Stimulated activated CD4-positive, alpha-beta T cell treated with anti-CD3 and anti-CD28 coated beads, Interleukin-15, amount 100 ng/mL, for 48 hours (primary cell): ENCODE measurements around the gene SIX4.
A peak's percentile ranks its signal among the peaks of the same experiment; 100 is the strongest.
"Not testable (repeated sequence)": the region's sequence is repeated elsewhere in the genome, so short reads cannot be mapped to it uniquely, and the experiment has no call there.

ENCODE experiments used
- DNase-seq, 2 donors: peaks; one replicate each; pipeline ENCODE4 v3.0.0-alpha.2; 2020; ENCODE audit warnings: low read depth in 2 of 2

Gene SIX4

DNA sequence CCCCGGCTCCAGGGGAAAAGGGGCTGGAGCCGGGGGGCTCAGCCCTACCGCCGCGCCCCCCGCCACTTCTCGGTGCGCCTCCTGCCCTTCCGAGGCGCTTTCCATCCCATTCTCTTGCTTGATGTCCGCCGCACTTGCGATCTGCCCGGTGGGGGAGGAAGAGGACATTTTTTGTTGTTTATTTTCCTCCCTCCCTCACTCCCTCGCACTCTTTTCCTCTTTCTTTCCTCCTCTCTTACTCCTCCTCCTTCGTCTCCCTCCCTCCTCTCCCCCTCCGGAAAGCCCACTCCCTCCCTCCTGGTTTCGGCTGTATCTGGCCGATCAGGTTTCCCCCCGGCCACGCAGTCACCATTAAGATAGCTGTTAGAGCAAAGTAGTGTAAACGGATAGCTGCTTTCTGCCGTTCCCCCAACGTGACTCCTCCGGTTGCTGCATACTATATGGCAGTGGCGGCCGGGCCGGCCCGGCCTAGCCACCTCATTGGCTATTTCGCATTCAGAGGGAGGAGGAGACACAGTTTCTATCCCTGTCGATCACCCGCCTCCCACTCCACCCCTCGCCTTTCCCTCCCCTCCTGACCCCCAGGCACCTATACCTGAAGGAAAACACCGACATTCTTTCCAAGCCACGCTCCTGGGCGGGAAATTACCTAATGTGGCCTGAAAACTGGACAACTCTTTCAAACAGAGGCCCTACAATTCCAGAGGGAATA lies at the start of gene SIX4:
Gene SIX4, minus strand, starts transcription at position 445 of the 712 bp plus-strand sequence. Its CDS starts 277 bp downstream, at position 168.
- DNase-seq: no peak

DNA sequence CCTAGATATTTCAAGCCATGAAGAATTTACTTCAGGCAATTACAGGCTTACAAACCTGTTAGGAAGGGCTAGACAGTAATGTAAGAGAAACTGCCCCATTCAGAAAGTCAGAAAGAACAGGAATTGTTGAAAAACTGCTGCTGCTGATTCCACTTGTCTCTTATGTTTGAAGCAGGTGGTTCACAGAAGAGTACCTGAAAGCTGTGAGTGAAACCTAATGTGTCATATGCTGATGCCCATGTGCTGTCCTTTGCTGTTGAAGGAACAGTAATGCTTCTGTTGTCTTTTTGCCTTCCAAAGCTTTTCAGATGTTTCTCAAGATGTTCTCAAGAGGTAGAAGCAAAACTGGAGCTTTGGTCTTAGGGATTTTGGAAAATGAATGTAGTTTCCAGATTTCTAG lies 49.4 kb upstream of the SIX4 start:
- no peak for DNase-seq

DNA sequence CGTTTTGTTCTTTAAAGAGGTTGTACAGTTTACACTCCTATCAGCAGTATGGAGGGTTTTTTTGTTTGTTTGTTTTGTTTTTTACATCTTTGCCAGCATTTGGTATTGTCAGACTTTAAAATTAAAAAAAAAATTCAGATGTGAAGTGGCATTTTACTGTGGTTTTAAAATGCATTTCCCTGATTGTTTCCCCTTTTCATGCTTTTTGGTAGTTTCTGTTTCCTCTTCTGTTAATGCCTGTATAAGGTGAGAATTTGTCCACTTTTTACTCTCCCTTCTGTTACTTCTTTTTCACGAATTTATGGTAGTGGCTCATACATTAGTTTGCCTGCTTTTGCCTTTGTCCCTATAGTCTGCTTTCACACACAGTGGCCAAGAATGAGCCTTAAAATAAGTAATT lies 47.0 kb upstream of the SIX4 start:
- DNase-seq: no peak

DNA sequence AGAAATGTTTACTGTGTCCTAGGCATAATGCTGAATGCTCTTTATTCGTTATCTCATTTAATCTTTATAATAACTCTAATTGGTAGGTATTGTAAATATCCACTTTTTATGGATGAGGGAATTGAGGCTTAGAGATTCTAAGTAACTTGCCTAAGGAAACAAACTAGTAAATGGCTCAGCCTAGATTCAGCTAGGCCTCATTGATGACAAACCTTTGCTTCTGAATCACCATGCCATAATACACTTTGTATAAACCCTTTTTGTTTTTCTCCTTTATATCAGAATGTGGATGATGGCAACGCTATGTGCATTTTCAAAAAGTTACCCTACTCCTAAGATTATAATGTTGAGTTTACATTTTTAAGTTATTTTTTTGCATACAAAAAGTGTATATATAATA lies 44.5 kb upstream of the SIX4 start:
- DNase-seq: no peak

DNA sequence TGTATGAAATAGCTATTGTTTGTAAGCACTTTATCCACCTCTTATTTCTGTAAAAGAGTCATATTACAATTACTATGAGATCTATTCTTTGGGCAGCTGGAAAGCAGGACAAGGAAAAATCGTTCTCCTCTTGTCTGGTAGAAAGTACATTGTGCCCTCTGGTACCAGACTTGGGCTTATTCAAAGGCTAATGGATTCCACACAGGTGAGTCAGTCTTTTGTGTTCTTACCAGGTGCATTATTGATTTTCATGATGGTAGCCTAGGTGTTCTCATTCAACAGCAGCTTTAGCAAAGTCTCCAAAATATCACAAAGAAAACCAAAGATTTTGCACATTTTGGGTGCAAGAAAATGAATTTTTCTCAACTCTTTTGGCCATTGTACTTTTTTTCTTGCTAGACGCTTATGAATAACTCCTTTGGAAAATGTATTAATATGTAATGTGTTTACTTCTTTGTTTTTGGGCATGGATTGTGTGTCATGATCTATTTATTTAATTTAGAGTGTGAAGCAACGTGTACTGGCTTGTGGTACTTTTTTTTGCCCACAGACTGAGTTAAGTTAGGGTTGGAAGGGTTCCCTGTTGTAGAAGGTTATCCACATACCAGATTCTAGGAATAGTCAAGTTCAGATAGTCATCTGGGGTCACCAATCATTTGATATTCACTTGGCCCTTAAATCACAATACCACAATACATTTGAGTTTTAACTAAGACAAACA lies 36.7 kb upstream of the SIX4 start:
- DNase-seq: no peak

DNA sequence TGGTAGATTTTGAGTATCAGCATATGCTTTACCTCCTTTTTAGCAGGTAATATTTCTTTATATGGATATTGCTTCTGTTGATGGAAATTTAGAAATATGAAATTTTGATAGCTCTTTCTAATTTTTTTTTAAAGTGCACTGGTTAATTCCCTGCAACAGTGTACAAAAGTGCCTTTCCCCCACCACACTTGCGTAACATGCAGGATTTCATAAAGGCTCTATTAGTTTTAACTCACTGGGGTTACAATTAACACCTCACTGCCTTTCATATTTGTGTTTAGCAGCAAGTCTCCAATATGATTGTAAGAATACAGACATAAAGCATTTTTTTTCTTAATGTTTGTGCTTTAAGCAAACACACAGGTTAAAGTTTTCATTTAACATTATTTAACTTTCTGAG lies 36.1 kb upstream of the SIX4 start:
- DNase-seq: no peak

DNA sequence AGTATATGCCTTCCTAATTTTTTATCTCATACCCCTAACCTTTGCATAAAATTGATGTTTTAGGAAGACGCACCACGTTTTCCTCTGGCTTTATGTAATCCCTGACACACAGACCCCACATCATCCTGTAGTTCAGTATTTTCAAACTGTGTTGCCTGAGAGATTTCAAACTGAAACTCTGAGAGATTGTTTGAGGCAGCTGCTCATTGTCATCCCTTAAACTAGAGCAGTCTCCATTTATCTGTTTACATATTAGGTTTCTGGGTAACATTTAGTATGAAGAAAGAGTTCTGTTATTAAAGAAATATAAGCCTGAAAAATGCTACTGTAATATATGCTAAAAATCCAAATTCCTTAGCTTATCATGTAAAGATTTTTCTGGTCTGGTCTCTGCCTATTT lies 34.7 kb upstream of the SIX4 start:
- DNase-seq: no peak

DNA sequence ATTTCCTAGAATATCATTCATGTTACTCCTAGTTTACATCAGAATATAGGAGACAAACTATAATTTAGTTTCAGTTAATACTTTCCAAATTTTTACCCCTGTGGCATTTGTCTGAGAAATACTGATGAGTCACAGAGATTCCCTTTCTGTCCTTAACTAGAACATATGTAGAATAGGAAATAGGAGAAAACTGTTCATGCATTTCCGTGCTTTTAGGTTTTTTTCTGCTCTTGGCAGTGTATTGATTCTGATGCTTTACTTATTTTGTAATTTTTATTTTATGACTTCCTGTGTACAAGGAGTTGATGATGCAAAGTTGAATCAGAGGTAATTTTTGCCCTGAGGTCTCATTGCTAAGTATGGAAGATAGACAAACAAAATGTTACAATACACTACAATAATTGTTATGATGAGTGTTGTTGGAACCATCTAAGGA lies 33.4 kb upstream of the SIX4 start:
- no peak for DNase-seq

DNA sequence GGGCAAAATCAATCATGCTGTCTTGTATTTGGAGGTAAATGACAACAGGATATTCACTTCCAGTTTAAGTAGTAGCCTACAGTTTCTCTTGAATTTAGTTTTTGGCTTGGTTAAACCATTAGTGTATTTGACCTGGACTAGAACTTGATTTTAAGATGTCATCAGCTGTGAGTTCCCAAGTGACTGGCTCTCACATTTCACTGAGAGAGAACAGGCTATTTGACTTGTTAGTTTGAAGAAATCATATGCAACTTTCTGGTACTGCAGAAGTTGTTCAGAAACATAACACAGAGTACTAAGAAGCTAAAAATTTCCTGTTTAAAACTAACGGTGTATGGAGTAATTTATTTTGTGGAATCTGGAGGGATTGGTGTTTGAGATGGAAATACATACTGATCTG lies 32.7 kb upstream of the SIX4 start:
- no peak for DNase-seq

DNA sequence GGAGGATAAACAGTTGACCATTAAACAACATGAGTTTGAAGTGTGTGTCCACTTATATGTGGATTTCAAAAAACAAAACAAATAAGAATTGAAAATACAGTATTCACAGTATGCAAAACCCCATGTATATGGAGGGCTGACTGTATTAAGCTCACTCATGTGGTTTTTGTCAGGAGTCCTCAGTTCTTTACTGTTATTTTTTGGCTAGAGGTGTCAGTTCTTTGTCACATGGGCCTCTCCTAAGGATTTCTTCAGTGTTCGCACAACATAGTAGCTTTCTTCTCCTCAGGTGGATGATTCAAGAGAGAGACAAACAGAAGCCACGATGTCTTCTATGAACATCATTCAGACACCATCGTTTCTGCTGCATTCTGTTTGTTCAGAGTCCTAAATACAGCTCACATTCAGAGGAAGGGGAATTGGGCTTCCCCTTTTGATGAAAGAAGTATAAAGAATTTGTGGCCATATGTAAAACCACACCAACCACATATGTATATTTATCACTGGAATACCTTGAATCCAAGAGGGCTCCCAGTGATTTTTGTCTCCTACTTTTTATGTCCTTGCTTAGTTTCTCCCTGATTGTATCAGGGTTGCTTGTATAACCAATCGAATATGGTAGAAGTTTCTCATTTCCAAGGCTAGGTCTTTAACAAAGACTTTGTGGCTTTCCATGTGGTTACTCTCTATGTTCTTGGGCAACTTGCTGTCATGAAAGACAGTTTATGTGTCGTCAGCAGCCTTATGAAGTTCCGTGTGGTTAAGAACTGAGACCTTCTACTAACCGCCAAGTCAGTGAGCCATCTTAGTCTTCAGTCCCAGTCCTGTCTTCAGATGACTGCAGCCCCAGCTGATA lies 29.3 kb upstream of the SIX4 start:
- DNase-seq: peak; percentile 39 to 48

DNA sequence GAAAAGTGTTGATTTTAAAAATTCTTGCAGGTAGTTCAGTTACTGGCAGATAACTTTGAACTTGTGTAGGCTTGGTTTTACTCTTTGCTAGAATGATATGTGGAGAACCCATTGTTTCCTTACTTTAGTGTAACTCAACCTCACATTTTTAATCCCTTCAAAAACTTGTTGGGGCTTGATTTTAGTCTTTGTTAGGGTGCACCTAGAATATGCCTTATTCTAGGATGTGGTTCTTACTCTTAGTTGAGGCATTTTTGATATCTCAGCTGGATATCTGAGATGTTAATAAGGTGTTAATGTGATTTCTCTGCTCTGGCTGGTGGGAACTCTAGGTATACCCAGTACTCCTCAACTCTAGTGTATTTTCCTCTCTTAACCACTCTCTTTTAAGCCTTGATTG lies 20.4 kb upstream of the SIX4 start:
- DNase-seq: no peak

DNA sequence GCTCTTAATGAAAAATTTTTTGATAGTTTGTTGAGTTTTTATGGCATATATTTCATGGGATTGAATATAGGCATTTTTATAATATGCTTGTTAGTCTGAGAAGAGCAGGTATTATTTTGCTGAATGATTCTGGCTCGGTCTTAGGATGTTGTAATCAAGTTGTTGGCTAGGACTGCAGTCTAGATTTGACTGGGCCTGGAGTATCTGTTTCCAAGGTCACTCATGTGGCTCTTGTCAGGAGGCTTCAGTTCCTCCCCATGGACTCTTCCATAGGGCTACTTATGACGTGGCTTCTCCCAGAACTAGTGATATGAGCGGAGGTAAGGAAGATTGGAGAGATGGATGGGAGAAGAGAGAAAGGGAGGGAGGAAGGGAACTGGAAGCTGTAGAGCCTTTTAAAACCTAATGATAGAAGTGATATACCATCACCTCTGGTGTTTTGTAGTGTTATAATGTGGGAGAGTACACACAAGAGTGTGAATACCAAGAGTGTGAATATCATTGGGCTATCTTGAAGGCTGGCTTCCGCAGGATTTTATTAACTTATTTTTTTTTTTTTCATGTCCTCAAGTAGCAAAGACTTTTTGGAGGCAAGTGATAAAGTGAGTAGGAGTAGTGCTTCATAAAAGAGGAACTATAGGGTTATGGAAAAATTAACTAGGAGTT lies 14.8 kb upstream of the SIX4 start:
- DNase-seq: no peak

DNA sequence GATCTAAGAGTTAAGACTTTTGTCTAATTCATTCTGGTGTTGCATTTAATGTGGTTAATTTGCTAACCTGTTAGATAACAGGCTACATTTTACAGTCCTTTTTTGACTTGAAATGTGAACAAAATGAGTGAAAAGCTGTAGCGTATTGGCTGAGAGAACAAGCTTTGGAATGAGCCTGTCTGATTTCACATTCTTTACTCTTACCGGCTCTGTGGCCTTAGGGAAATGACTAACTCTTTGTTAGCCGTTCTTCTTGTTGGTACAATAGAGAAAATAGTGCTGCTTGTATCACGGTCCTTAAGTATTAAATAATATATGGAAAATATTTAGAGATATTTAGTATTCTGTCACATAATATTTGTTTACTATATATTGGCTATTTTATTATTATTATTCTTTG lies 12.3 kb upstream of the SIX4 start:
- no peak for DNase-seq

DNA sequence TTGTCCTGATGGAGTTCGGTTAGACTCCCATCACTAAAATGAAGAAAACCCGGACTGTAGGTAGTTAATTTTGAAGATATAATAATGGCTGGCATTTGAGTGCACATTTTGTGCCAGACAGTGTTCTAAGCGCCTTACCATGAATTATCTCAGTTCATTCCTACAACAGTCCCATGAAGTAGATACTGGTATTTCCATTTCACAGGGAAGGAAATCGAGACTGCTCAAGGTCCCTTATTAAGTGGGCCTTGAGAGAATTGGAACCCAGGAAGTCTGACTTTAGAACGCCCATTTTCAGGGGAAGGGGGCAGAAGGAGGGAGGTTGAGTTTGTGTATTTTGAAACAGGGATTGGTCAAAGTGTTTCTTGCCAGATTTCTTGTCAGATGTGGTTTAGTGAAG lies 11.3 kb upstream of the SIX4 start:
- no peak for DNase-seq

DNA sequence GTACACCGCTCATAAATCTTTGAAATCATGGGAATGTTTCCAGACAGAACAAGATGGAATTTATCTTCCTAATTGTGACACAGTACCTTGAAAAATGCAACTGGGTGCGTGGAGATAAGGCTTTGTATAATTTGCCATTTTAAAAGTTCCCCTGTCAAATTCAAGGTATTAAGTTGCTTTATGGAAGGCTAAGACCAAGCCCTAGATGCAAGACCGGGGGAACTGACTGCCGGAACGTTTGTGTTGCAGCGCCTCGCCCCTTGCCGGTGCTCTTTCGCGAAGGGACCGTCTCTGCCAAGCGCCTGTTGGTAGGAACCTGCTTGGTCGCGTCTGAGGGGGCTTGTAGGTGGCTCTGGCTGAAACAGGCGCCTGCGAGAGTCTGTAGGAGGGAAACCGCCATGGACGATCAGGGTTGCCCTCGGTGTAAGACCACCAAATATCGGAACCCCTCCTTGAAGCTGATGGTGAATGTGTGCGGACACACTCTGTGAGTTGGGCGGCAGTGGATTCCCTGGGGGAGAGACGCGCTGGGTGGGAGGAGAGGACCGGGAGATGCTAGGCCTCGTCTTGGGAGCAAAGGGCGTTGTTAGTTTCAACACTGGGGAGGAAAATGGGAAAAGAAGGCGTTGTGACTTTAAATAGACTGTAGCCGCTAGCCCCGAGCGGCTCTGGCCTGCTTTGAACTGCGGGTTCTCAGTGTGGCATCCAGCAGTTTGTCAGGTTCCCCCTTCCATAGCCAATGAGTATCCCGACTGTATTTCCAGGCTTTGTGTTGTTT lies 10.5 kb upstream of the SIX4 start, which contains the start of gene MNAT1:
Gene MNAT1, plus strand, starts transcription at position 297 of the 778 bp plus-strand sequence. Its CDS starts 102 bp downstream, at position 399.
- peak; percentile 66 to 70 for DNase-seq

DNA sequence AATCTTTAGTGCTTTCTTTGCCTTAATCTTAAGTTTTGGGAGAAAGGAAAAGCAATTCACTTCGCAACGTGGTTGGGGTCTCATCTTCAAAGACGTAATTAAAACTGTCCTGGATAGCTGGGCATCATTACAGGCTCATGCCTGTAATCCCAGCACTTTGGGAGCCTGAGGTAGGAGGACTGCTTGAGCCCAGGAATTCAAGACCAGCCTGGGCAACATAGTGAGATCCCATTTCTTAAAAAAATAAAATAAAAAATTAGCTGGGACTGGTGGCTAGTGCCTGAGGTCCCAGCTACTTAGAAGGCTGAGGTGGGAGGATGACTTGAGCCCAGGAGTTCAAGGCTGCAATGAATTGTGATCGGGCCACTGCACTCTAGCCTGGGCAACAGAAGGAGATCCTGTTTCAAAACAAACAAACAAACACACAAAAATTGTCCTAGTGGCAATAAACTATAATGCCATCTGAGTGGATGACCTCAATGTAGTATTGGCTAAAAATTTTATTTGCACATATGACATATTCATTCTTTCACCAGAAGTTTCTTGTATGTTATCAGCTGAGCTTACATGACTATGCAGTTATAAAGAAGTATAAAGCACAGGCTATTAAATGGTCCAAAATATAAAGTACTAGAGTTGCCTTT lies 8.8 kb upstream of the SIX4 start:
- no peak for DNase-seq

DNA sequence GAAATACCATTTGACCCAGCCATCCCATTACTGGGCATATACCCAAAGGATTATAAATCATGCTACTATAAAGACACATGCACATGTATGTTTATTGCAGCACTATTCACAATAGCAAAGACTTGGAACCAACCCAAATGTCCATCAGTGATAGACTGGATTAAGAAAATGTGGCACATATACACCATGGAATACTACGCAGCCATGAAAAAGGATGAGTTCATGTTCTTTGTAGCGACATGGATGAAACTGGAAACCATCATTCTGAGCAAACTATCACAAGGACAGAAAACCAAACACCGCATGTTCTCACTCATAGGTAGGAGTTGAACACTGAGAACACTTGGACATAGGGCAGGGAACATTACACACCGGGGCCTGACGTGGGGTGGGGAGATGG lies 7.1 kb upstream of the SIX4 start:
- DNase-seq: not testable (repeated sequence)

DNA sequence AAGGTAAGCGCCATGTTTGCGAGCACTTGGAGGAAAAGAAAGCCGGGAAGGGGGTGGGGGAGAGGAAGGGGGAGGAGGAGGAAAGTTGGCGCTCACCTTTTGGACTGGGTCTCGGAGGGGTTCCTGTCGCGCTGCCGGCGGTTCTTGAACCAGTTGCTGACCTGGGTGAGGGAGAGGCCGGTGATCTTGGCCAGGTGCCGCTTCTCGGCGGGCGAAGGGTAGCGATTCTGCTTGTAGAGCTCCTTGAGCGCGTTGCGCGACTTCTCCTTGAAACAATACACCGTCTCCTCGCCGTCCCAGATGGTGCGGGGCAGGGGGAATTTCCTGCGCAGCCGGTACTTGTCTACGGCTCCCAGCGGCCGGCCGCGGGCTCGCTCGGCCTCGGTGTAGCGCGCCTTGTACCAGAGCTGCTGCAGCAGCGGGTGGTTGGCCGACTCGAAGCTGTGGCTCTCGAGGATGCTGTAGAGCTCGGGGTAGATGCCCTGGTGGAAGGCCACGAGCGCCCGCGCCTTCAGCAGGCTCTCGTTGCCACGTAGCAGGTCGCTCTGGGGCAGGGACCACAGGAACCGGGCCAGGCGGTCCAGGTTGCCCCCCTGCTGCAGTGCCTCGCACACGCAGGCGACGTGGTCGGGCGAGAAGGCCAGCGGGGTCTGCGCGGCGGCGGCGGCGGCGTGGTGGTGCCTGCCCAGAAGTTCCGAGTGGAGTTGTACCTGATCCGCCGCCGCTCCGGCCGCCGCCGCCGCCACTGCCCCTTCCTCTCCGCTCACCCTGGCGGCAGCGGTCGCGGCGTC lies 840 bp downstream of the SIX4 start:
- DNase-seq: no peak

DNA sequence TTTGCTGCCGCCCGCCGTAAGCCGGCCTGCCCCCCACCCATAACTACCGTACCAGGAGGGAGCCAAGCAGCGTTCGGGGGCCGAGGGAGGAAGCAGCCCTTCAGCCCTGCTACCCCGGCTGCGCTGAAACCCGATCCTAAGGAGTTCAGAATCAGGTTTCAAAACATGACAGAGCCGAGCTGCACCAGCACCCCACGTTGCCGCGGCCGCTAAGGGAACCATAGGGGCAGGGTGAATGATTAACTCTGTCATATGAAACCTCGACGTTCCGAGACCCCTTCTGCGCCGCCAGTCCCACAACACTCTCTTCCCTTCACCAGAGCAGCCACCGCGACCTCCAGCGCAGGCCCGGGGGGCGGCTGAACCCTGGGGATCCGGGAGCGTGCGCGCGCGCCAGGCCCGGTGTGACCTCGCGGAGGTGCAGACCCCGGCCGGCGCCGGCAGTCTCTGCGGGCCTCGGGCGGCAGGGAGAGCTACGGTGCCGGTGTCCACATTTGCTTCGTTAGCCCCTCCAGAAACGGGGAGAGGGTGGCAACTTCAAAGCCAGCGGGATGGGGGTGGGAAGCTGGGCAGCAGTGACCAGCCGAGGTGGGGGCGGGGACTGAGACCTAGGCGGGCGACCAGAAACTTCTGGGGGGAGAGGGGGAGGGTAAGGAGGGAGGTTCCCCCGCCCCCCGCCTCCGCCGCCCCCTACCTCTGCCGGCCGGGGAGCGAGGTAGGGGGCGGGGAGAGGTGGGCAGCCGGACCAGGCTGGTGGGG lies 1.6 kb downstream of the SIX4 start:
- DNase-seq: no peak
